HG03342 (cell line): ENCODE data around the gene CDKAL1.
"Not testable (repeated sequence)": the region's sequence is repeated elsewhere in the genome, so short reads cannot be mapped to it uniquely, and the experiment has no call there.

Source experiments
- ATAC-seq: cut with Tn5 transposase; IDR thresholded peaks from one replicate; pipeline ENCODE4 v1.9.1; 2021; ENCODE audit warnings: mild to moderate bottlenecking, moderate library complexity; ENCODE audit not compliant: unreplicated experiment

The CDKAL1 gene

GRCh38 chr6:21087188-21087587 is 552.9 kb downstream of the CDKAL1 start:
- ATAC-seq = no peak

DNA sequence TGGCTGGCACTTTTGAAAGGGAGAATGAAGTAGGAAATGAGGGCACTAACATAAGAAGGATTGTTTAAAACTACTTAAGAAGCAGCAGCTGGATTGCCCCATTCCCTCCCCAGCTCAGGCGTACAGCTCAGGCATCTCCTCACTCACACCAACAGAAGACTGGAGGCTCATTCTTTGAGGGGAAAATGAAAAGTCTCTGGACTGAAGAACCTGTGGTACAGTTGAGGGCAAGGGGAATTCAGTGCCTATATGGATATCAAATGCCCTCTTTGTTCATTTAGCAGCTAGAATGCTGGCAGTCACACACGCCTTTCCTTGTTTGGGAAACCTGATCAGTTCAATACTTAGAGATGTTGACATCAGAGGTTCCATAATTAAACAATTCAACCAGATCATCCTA is 557.2 kb downstream of the CDKAL1 start:
- no peak for ATAC-seq

DNA sequence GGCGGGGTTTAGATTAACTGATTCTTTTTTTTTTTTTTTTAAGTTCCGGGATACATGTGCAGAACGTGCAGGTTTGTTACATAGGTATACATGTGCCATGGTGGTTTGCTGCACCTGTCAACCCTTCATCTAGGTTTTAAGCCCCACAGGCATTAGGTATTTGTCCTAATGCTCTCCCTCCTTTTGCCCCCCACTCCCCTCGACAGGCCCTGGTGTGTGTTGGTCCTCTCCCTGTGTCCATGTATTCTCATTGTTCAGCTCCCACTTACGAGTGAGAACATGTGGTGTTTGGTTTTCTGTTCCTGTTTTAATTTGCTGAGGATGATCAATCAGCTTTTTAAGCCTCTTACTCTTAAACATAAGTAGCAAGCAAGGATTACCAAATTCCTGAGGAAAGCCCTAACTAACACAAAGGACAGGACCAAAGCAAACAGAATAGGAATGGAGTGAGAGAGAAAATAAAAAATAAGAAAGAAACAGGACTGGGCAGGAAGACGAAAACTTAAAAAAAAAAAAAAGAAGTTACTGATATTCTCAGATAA is 558.0 kb downstream of the CDKAL1 start:
- ATAC-seq = not testable (repeated sequence)

- ATAC-seq = no peak
These were observed 561.2 kb downstream of the CDKAL1 start for GRCh38 chr6:21095462-21095861.

GRCh38 chr6:21098134-21098533 is 563.9 kb downstream of the CDKAL1 start:
- ATAC-seq = no peak

DNA sequence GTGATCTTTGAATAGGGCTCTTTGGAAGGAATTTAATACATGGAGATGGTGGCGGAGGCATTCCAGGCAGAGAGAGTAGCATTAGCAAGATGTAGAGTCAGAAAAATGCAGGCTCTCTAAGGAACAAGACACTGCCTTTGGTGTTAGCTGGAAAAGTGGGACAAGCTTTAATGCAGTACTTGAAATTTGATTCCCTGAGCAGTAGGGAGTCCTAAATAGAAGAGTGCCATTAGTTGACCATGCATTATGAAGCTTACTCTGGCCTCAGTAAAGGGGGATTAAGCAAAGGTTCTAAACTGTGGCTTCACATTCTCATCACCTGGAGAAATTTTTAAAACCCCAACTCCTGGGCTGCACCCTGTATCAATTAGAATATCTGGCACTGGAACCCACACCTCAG is 564.5 kb downstream of the CDKAL1 start:
- no peak for ATAC-seq

DNA sequence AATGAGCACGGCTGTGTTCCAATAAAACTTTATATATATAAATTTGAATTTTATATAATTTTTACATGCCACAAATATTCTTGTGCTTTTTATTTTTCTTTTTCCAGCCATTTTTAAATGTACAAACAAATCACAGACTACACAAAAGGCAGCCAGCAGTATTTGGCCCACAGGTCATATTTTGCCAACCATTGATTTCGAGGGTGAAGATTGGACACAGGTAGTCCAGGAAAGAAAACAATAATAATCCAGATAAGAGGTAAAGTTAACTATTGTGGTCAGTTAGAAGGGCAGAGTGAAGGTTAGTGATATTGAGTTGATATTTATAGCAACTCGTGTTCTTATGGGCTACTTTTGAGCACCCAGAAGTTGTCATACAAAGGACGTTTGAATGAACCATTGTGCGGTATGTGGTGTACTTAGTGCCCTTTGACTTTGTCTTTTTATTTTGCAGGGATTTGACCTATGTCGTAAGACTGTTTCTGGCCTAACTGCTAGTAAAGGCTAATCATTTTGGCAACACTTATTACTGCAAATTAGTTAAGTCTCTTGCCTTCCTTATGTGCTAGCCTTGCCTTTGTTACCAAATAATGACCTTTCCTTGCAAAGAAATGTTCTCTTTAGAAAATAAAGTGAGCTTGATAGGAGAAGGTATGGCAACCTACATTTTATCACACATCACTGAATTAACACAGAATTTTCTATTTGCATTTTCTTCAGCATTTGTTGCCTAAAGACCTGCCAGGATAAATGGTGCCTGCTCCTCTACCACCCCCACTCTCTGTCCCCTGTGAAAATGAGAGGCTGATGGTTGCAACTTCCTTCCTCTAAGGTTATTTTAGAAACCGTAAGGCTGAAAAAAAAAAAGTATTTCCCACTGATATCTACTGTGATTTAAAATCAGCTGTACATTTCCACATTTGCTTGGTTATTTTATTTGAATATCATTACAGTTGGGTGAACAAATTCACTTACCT is 565.4 kb downstream of the CDKAL1 start:
- no peak for ATAC-seq

DNA sequence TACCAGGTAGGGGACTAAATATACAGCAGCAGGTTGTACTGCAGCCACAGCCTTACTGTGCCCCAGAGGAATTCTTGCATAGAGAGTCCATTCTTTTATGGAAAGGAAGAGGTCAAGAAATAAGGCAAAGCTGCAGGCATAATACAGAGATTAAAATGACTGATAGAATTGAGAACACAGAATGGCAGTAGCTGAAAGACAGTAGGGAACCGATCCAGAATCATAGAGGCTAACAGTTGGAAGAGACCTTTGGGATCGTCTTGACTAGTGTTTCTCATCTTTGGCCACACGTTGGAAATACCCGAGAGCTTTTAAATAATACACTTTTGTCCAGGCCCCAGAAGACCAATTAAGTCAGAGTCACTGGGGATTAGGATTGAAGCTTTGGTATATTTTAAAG is 566.7 kb downstream of the CDKAL1 start:
- ATAC-seq = no peak

GRCh38 chr6:21101694-21102093 is 567.4 kb downstream of the CDKAL1 start:
- ATAC-seq = no peak

DNA sequence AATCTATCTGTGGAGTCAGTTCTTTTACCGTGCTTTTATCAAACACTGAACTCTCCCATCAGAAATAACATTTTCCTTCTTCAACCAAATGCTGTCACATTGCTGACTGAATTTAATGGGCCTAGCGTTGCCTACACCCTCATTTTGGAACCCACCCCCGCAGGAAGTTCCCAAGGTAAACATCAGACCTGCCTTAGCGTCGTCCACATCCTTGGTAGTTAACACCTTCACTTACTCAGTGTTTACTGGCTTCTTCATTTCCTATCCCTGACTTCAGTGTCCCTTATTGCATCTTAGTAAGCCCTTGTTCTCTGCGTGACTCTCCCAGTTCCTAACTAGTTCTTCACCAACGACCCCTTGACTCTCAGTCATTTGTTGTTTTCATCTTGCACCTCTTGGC is 567.9 kb downstream of the CDKAL1 start:
- no peak for ATAC-seq

DNA sequence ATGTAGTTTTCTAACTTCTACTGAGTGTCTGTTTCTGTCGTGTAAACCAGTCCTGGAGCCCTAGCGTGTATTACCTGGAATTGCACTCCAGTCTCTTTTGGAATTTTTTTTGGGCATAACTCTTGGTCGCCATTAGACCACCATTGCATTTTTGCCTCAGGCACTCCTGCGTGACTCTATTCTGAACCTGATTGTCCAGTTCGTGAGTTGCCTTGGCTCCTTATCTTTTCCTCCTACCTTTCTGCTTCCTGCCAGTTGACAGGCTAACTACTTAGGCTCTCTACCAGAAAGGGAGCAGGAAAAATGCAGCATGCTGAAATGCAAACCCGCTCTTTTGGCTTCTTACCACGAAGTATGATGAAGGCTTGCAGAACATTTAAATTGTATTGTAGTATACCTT is 568.4 kb downstream of the CDKAL1 start:
- no peak for ATAC-seq

DNA sequence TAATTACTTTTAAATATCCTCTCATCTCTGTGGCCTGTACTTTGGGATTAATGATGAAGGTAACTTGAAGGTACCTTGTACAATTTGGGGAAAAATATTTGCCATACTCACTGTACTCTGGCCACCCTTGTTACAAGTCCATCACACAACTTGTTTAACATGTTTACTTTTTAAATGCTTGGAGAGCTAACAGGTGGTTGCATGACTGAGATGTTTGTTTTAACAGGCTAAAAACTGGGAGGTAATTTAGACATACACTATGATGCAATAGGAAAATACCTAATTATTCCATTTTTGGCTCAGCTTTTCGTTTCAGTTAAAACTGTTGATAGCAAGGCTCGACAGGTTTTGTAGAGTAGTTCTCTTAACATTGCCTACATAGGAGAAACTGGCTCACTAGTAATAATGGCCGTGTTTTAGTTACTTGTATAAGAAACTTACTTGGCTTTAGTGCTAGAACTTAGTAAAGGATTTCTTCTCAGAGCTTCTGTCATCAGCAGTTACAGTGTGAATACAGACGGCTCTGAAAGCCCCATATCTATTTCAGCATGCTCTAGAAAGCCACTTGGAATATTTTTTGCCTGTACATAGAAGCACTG is 569.5 kb downstream of the CDKAL1 start:
- no peak for ATAC-seq

DNA sequence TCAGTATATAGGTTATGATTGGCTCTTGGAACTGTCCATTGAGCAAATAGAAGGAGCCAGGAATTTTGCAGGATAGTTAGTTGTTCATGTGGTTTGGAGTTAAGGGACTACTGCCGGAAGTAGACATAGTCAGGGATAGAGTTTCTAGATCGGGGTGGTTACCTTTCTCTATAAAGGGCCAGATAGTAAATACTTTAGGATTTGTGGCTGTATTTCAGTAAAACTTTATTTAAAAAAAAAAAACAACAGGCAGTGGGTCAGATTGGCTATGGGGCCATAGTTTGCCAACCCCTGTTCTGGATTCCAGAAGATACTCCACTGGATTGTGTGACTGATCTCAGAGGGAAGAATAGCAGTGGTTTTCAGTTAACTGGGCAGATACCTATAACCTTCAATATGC is 570.0 kb downstream of the CDKAL1 start:
- no peak for ATAC-seq

- no peak for ATAC-seq
These were observed 573.5 kb downstream of the CDKAL1 start for GRCh38 chr6:21107796-21108195.

- ATAC-seq = no peak
These were observed 575.3 kb downstream of the CDKAL1 start for GRCh38 chr6:21109391-21110178.

GRCh38 chr6:21110684-21111083 is 576.4 kb downstream of the CDKAL1 start:
- ATAC-seq = no peak

DNA sequence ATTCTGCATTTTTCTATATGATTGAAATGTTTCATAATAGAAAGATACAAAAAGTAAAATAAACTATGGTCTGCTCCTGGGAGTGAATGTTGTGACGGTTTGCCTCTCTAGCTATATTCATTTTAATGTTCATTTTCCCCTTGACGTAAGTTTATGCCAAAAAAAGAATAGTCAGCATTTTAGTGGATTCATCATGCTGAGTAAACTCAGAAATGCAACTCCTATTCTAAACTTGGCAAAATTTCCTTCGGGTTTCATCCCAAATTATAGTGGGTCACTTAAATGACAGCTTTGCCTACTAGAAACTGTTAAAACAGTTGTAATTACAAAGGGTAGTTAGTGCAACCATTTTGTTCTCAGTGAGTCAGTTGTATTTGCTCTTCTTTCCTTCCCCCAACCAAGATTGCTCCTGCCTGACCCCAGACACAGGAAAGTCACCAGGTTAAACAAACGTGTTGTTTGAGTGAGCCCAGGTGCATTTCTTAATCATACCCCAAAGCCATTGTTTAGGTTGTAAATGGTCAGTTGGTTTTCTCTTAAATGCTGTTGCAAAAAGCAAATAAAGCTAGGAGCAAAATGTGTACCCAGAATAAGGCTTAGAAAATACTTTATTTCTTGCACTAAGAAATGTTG is 577.0 kb downstream of the CDKAL1 start:
- ATAC-seq = no peak

- no peak for ATAC-seq
These were observed 580.9 kb downstream of the CDKAL1 start for GRCh38 chr6:21115111-21115510.

DNA sequence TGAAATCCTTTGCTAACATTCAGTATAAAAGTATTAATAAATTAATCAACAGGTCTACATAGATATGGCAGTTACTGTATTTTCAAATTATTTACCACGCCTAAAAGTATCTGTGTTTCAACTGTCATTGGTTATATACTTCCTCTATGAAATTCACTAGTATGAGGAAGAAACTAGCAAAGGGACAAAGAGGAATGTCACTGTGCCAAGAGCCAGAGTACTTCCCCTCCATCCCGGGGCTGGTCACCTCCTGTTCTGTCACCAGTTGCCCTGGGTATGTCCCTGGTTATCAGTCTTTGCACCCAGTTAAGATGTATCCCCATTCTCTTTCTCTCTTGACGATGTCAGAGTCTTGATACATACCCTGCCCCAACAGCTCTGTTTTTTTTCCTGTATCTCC is 582.5 kb downstream of the CDKAL1 start:
- no peak for ATAC-seq

- no peak for ATAC-seq
These were observed 584.0 kb downstream of the CDKAL1 start for GRCh38 chr6:21118216-21118780.
